OCI-LY3 (cell line): Measurements from ENCODE around the gene NPPC.

Experiments used
- H2AFZ ChIP-seq: fragments of 200-600, 300-600 bp; shearing (Covaris generic); 2 replicates; pipeline ENCODE4 v1.6.0; 2014; ENCODE audit warnings: antibody characterized with exemption, low read depth, low read length
- H3K27ac ChIP-seq: fragments of 200-600, 300-600 bp; sonication (generic); 2 replicates; pipeline ENCODE4 v1.5.1; 2014; ENCODE audit warnings: mild to moderate bottlenecking, low read length, moderate library complexity, mixed read lengths
- H3K27me3 ChIP-seq: fragments of 200-600, 300-600 bp; sonication (generic); 2 replicates; pipeline ENCODE4 v1.6.1; 2014; ENCODE audit warnings: low read depth, low read length, mixed read lengths
- H3K36me3 ChIP-seq: fragments of 200-600, 300-600 bp; sonication (generic); replicated peaks from 2 replicates; pipeline ENCODE3; 2014; ENCODE audit warnings: low read depth, low read length, mixed read lengths
- H3K4me1 ChIP-seq: fragments of 300-600, 200-600 bp; sonication (generic); 2 replicates; pipeline ENCODE4 v1.6.1; 2014; ENCODE audit warnings: low read length, mixed read lengths
- H3K4me2 ChIP-seq: fragments of 200-600, 300-600 bp; sonication (generic); 2 replicates; pipeline ENCODE4 v1.6.1; 2014; ENCODE audit warnings: low read length, mixed read lengths
- H3K4me3 ChIP-seq: fragments of 300-600, 200-600 bp; sonication (generic); 2 replicates; pipeline ENCODE4 v1.5.1; 2014; ENCODE audit warnings: antibody characterized with exemption, mild to moderate bottlenecking, low read length, moderate library complexity
- H3K79me2 ChIP-seq: fragments of 300-600, 200-600 bp; shearing (Covaris generic); 2 replicates; pipeline ENCODE4 v1.6.1; 2014; ENCODE audit warnings: mild to moderate bottlenecking, low read length, mixed read lengths
- H3K9ac ChIP-seq: fragments of 300-600, 200-600 bp; shearing (Covaris generic); 2 replicates; pipeline ENCODE4 v1.6.0; 2014; ENCODE audit warnings: mild to moderate bottlenecking, low read length, moderate library complexity
- H3K9me3 ChIP-seq: fragments of 200-600, 300-600 bp; shearing (Covaris generic); 2 replicates; pipeline ENCODE4 v1.6.1; 2014; ENCODE audit warnings: low read length, mixed read lengths; ENCODE audit not compliant: insufficient read depth
- H4K20me1 ChIP-seq: fragments of 200-600, 300-600 bp; sonication (generic); 2 replicates; pipeline ENCODE4 v1.6.1; 2016; ENCODE audit warnings: low read length, mixed read lengths; ENCODE audit not compliant: insufficient read depth
- CTCF ChIP-seq: fragments of 200-600, 300-600 bp; sonication (generic); IDR thresholded peaks from 2 replicates; pipeline ENCODE4 v1.5.1; 2014; ENCODE audit warnings: antibody characterized with exemption, low read length, low read depth
- EZH2phosphoT487 ChIP-seq: fragments of 200-600 bp; shearing (Covaris generic); IDR thresholded peaks from 2 replicates; pipeline ENCODE4 v1.6.1; 2018; ENCODE audit warnings: antibody characterized with exemption, mixed run types, low read depth

The NPPC gene

GRCh38 chr2:231966886-231967285, 40.7 kb upstream of the NPPC start:
- no peaks in the 10 kb centered on the region for H3K4me1 ChIP-seq
- no peak for TF ChIP-seq CTCF
- no peak for TF ChIP-seq EZH2phosphoT487
- no peak overlapping the region for H3K4me3 ChIP-seq
- H4K20me1 ChIP-seq, result no peaks in the 10 kb centered on the region
- no peak overlapping the region for H3K27ac ChIP-seq
- H3K9ac ChIP-seq, result no peak overlapping the region
- no peaks in the 10 kb centered on the region for H3K9me3 ChIP-seq
- H2AFZ ChIP-seq, result no peak overlapping the region
- H3K27me3 ChIP-seq, result no peaks in the 10 kb centered on the region
- H3K4me2 ChIP-seq, result no peak overlapping the region
- H3K79me2 ChIP-seq, result peaks cover 63% of the 10 kb centered on the region
- peaks cover 4% of the 10 kb centered on the region for H3K36me3 ChIP-seq

- H3K27me3 ChIP-seq, result no peaks in the 10 kb centered on the region
- no peak overlapping the region for H3K9ac ChIP-seq
- peaks cover 4% of the 10 kb centered on the region; the same call in 1 of the 2 replicates for H3K4me1 ChIP-seq
- no peaks in the 10 kb centered on the region for H3K9me3 ChIP-seq
- no peak overlapping the region for H2AFZ ChIP-seq
- H3K79me2 ChIP-seq, result peaks cover 69% of the 10 kb centered on the region
- peaks cover 4% of the 10 kb centered on the region for H3K36me3 ChIP-seq
- H3K27ac ChIP-seq, result no peak overlapping the region
- no peak overlapping the region for H3K4me3 ChIP-seq
- no peak for TF ChIP-seq EZH2phosphoT487
- TF ChIP-seq CTCF, result no peak
- no peaks in the 10 kb centered on the region for H4K20me1 ChIP-seq
- no peak overlapping the region for H3K4me2 ChIP-seq
Observed at GRCh38 chr2:231965102-231965501, 38.9 kb upstream of the NPPC start.

- H2AFZ ChIP-seq, result peak within 1 kb of the TSS; percentile 84
- H3K4me1 ChIP-seq, result peaks cover 4% of the 10 kb centered on the region; the same call in 1 of the 2 replicates
- H4K20me1 ChIP-seq, result no peaks in the 10 kb centered on the region
- H3K9ac ChIP-seq, result peak within 1 kb of the TSS; percentile 71
- no peaks in the 10 kb centered on the region for H3K27me3 ChIP-seq
- peak within 1 kb of the TSS; percentile 99 for H3K4me3 ChIP-seq
- peak within 1 kb of the TSS; percentile 42 for H3K27ac ChIP-seq
- H3K9me3 ChIP-seq, result no peaks in the 10 kb centered on the region
- H3K4me2 ChIP-seq, result peak within 1 kb of the TSS; percentile 89
- H3K36me3 ChIP-seq, result no peaks in the 10 kb centered on the region
- TF ChIP-seq EZH2phosphoT487, result no peak
- no peak for TF ChIP-seq CTCF
- peaks cover 41% of the 10 kb centered on the region for H3K79me2 ChIP-seq
Observed at GRCh38 chr2:231961349-231962166, 35.4 kb upstream of the NPPC start, which contains the start of gene DIS3L2. Gene DIS3L2 (plus strand): TSS chr2:231961713. CDS start chr2:232014928, 53,215 bp downstream.

GRCh38 chr2:231960810-231961348, 34.7 kb upstream of the NPPC start:
- Histone ChIP-seq H3K79me2 (peaks cover 41% of the 10 kb centered on the region), H3K27ac (peak overlapping the region; percentile 42), H3K4me3 (peak overlapping the region; percentile 99), H3K27me3 (no peaks in the 10 kb centered on the region), H3K9me3 (no peaks in the 10 kb centered on the region), H2AFZ (peak overlapping the region; percentile 71), H3K36me3 (no peaks in the 10 kb centered on the region), H3K9ac (peak overlapping the region; percentile 71), H4K20me1 (no peaks in the 10 kb centered on the region), H3K4me1 (peaks cover 4% of the 10 kb centered on the region; the same call in 1 of the 2 replicates), H3K4me2 (peak overlapping the region; percentile 89)
- TF ChIP-seq EZH2phosphoT487 (no peak), CTCF (no peak)
